Stimulated activated CD8-positive, alpha-beta memory T cell treated with anti-CD3 and anti-CD28 coated beads, Interleukin-4, amount 100 ng/mL, for 1 hour (primary cell): Measurements from ENCODE around the gene EPHA7.

Experiments
- DNase-seq, 2 donors: peaks; one replicate each; pipeline ENCODE4 v3.0.0-alpha.2; 2020; ENCODE audit warnings: low read depth in 2 of 2, low spot score in 1 of 2

The EPHA7 gene

DNA sequence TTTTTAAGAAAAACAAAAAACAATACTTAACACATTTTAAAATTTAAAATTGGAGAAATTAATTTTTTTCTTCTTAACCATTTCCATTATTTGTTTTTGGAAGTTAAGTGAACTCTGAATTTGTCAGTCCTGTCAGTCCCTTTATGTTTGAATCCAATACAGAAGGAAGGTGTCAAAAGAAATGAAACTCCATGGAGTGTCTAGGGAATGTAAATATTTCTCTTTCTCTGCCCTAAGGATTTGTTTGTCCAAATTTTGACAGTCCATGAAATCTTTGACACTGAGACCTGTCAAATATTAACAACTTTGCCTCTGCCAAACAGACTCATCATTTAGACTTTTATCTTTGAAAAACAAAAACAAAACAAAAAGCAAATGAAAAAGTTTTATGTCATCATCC, 166.4 kb downstream of the EPHA7 start:
- DNase-seq = no peak

DNA sequence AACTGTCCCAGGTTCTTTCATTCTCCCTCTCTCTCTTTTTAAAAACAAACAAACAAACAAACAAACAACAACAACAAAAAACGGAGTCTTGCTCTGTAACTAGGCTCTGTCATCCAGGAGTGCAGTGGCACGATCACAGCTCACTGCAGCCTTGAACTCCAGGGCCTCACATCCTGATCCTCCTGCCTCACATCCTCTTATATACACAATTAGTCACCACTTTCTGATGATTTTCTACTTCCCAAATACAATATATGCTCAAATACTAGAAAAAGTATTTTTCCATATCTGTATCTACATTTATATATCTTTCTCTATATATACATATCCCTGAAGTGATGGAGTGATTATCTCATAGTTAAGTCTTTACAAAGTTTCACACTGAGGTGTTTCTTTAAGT, 170.7 kb downstream of the EPHA7 start:
- DNase-seq = no peak

DNA sequence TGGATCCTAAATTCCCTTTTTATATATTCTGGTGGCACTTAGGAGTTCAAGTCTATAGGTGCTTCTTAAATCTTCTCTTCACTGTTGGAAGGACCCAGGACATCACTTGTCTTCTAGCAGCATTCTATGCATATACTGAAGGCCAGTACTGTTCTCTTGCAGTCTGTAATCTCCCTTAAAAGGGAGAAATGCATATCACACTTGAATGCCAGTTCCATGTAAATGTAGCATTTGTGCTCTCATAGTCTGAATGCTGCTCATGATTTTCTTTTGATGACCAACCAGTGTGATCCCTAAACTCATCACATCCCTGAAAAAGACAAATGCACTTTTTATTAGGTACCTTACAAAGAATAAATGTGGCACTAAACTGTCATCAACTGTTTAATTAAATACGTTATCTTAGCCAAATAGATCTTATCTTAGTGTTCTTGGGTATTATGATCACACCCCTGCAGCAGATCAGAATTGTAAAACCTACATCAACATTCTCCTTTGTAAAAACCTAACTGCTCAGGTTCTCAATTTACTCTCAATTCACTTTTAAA, 176.1 kb downstream of the EPHA7 start:
- DNase-seq = no peak

DNA sequence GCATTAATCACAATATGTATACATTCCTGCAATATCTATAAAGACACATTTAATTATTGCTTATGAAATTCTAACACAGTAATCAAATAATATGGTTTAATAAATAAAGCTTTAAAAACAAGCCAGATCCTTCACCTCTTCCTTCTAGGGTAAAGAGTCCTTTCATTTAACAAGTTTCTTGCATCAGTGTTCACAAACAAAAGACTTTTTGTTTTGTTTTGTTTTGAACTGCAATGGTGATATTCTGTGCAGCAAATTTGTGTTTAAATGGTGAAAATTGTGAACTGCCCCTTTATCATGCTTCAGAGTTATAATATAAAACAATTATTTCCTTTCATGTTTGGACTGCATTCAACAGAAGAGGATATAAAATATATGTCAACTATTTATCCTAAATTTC, 177.3 kb downstream of the EPHA7 start:
- DNase-seq = no peak

DNA sequence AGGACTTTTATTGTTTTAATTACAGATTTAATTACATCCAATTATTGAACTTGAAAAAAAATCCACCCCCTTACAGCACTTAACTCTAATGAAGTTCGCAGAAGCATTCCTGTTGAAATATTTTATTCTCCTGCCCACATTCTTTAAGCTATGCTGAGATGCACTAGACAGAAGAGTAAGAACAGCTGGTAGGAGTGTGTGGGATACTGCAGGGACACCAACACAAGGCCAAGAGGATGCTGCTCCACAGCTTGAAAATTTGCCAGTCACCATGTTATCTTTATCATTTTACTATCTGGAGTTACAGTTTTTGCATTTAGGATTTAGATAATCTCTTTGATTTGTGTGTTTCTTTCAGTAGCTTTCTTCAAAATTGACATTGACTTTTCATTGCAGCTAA, 180.7 kb downstream of the EPHA7 start:
- DNase-seq = no peak

DNA sequence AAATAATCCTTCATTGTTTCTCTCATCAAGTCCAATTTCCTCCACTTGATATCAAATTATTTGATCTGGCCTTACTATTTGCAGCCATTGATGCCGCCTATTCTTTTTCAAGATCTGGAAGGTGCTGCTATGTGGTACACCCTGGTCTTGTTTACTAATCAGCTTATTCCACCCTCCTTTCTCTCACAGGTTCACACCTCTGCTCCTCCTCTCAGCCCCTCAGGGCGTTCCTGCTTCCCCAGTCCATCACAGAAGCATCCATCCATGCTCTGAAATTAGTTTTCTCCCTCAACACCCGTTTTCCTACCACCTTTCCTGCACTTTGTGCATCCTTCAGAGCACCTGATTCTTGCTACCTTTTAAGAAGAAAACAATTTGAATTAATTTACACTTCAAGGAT, 183.6 kb downstream of the EPHA7 start:
- DNase-seq = no peak

DNA sequence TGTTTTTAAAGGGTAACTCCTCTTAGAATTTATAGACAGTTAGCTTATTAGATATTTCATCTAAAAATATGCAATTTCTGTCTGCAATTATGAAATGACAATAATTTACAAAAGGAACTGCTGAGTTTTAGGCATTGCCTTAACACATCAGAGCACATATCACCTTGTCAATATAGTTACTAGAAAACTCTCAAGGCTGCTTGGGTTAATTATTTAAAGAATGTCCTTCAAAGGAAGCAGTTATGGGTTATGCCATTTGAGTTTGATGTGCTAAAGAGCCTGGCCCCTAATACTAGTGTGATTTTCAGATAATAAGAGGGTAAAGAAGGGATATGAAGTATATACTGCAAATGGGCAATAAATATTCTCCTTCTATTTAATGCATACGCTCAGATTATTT, 192.5 kb downstream of the EPHA7 start:
- DNase-seq = no peak

DNA sequence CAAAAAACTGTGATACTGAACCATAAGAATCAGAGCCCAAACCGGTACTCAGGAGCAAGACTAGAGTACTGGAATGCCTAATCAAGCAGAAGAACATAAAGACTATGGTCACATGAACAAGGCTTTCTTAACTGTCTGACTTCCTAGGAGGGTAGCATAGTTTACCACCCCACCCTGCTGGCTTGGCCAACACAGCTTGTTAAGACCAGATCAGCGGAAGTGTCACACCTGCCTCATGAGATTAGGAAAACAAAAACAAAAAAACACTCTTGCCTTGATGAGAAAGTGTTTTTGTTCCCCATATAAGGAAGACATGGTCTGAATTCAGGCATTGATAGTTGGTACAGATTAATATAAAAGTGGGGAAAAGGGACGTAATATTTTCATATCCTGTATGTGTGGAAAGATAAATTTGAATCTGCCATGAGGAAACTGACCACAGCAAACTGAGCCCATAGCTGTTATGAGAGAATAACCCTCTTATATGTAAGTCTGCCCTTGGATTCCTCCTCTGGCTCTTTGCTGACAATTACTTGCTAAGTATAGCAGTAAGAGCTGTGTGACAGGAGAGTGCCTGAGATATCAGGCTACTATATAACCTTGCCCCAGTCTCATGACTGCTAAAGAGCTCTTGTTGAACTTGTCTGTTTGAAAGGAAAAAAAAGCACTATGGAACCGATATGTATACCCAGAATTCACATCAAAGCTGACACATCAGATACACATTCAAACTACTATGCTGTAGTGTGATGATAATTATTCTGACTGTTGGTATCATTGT, 197.1 kb downstream of the EPHA7 start:
- no peak for DNase-seq

DNA sequence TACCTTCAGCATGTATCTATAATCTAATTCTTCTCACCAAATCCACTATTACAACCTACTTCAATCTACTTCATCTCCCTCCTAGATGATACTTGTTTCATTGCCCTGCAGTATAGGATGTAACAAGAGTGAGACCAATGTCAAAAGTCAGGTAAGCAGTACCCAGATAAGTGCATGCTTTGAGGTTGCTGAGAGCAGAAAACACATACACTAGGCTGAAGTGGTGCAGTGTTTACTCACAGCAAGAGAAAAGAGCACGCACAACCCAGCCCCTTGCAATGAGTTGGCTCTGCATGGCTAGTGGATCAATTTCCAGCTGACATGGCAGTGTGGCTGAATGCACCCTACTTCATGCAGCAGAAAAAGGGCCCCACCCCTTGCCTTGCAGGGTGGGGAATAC, 199.9 kb downstream of the EPHA7 start:
- no peak for DNase-seq

DNA sequence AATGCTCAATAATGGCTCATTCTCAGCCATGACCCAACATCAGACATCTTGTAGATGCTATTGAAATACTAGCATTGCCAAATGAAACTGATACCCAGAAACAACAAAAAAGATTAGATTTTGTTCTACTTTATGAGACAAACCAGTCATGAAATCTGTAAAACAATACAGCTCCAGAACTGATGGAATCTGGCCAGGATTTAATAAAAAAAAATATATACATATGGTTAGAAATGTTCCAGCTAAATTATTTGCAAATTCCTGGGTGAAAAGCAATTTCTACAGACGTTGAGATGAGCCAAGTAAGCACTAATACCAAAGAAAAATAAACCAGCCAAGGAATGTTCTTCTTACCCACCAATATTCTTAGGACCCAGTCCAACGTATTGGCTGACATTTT, 201.3 kb downstream of the EPHA7 start:
- no peak for DNase-seq

DNA sequence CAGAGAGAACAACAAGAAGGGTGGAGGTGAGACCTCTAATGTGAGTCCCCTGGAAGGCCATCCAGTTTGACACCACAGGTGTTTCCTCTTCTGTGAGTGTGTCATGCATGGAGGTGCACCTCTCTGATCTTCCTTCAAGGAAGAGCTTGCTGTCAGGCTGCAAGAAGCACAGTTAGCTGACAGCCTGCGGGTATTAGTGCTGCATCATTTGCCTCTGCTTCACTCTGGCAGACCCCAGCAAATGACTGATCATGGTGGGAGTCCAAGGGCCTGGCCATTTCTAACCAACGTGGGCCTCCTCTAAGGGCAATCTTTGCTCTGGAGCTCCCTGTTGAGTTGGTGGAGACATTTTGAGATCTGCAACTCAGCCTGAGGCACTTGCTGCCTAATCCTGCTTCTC, 206.3 kb downstream of the EPHA7 start:
- DNase-seq = no peak

DNA sequence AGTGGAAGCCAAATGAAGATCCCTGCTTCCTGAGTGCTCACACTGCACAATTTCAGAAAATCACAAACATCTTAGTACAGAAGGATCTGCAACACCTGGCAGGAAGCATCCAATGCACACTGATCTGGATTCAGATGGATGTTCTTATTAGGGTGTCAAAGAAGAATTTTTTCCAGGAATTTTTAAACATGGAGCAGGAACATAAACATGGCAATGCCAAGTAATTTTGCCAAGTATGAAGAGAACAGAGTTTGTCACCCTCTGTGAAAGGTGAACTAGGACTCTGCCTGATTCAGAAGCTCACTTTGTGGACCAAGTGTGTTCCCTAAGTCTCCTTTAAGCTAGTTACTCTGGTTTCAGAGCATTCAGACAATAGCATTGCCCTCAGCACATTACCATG, 208.5 kb downstream of the EPHA7 start:
- DNase-seq = no peak

DNA sequence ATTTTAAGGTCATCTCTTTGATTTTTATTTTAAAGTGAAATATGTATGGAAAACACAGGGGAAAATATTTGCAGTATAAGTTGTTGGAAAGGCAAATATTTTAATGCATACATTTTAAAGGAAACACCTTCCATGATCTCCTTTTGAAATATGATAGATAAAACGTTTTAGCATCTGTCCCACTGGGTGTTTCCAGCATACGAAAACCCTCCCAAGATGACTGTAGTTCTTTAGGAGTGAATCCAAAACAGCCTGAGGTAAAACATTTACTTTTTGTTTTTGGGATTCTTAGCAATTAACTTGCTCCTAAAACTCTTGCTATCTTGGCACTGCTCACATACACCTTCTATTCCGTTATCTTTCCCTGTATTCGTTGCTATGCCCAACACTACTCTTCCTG, 210.0 kb downstream of the EPHA7 start:
- DNase-seq = no peak

DNA sequence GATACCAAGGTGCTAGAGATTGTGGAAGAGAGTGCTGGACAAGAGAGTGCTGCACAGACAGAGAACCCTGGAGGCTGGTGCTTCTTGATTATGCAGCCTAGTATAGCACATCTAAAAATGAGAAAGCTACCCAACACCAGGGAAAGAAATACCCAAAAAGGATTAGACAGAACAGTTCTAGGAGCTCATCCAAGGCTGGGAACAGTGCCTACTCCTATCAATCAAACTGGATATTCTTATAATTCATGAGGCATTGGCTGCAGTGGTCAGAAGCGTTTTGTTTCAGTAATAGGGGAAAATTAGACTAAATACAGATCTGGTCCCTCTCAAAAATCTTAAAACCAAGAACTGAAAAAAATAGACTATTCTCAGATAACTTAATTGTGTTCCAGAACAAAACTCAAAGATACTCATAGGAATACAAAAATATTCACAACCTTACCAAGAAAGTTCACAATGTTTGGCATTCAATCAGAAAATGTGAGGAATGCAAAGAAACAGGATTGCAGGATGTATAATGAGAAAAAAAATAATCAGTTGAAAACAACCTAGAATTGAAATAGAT, 222.9 kb downstream of the EPHA7 start:
- DNase-seq = no peak

DNA sequence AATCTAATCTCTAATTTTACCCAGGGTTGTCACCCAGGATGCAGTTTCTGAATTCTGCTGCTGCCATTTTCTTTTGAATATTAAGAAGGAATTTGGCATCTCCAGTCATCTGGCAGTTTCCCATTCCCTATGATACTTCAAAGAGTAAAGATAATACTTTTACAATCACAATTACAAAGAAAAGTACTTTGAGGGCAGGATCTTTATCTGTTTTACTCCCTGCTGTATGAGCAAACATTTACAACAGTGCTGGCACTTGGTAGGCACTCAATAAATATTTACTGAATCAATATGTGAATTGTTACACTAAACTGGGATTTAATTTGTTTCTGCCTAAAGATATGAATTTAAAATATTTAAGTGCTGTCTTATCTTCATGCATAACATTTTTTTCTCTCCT, 224.9 kb downstream of the EPHA7 start:
- DNase-seq = no peak

DNA sequence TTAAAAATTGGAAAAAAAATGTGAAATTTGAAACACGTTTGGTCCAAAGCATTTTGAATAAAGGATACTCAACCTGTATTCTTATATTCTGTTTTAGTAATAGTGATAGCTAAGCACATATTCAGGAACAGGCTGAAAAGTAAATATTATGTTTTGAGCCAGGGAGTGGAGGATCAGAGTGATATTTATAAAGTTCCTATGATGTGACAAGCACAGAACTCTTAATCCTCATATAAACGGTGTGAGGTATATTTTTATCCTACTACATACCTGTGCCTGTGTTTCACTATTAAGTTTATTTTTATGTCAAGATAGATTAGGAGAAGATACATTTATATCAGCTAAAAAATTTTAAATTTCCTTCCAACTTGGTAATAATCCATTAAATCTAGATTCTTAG, 225.5 kb downstream of the EPHA7 start:
- no peak for DNase-seq
